ENCODE results near the gene CDC45.

Gene CDC45

GRCh38 chr22:19498866-19499190, 19.1 kb downstream of the CDC45 start:
- Histone ChIP-seq H3K27ac (ENCODE audit: low read depth, low read length) (no peak overlapping the region), H3K27me3 (ENCODE audit: control insufficient read depth, insufficient read depth, low read length) (no peaks in the 10 kb centered on the region), H3K4me1 (ENCODE audit: control insufficient read depth, insufficient read depth, low read length) (no peaks in the 10 kb centered on the region), H3K9me3 (ENCODE audit: control insufficient read depth, insufficient read depth, low read depth, low read length) (no peaks in the 10 kb centered on the region), H3K9ac (ENCODE audit: low read length) (no peak overlapping the region), H3K36me3 (ENCODE audit: control insufficient read depth, insufficient read depth, low read length) (peaks cover 72% of the 10 kb centered on the region), H3K4me3 (ENCODE audit: low read depth, low read length) (no peak overlapping the region)

DNA sequence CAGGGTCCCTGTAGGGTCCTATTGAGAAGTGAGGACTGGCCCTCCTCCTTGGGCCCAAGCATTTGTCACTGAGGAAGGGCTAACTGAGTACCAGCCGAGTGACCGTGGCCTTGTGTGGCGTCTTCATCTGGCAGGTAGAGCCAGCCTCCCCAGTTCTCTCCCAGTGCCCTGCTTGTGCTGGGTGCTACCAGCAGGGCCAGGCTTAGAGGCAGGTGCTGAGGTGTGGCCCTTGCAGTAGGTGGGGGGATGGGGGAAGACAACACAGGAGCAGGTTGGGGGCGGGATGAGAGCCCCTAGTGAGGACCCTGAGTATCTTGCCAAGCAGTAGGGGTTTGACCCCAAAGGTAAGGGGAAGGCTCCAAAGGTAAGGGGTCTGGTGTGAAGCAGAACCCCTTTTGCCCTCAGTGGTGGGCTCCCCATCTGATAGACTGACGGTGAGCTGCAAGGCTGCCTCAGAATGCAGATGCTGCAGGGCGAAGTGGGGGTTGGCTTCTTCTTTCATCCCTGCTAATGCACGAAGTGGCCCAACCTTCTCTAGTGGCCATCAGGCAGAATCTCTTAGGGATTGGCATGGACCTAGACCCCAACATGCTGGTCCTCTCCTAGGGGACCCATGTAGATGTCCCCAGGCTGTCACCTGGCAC, 19.6 kb downstream of the CDC45 start:
- no peak overlapping the region for H3K9ac ChIP-seq (ENCODE audit: low read length)
- H3K27ac ChIP-seq (ENCODE audit: low read depth, low read length), result no peak overlapping the region
- H3K9me3 ChIP-seq (ENCODE audit: control insufficient read depth, insufficient read depth, low read depth, low read length), result no peaks in the 10 kb centered on the region
- H3K36me3 ChIP-seq (ENCODE audit: control insufficient read depth, insufficient read depth, low read length), result peaks cover 67% of the 10 kb centered on the region
- H3K27me3 ChIP-seq (ENCODE audit: control insufficient read depth, insufficient read depth, low read length), result no peaks in the 10 kb centered on the region
- no peak overlapping the region for H3K4me3 ChIP-seq (ENCODE audit: low read depth, low read length)
- no peaks in the 10 kb centered on the region for H3K4me1 ChIP-seq (ENCODE audit: control insufficient read depth, insufficient read depth, low read length)

- Histone ChIP-seq H3K4me3 (ENCODE audit: low read depth, low read length) (no peak overlapping the region), H3K9me3 (ENCODE audit: control insufficient read depth, insufficient read depth, low read depth, low read length) (no peaks in the 10 kb centered on the region), H3K9ac (ENCODE audit: low read length) (no peak overlapping the region), H3K4me1 (ENCODE audit: control insufficient read depth, insufficient read depth, low read length) (no peaks in the 10 kb centered on the region), H3K36me3 (ENCODE audit: control insufficient read depth, insufficient read depth, low read length) (peaks cover 63% of the 10 kb centered on the region), H3K27ac (ENCODE audit: low read depth, low read length) (no peak overlapping the region), H3K27me3 (ENCODE audit: control insufficient read depth, insufficient read depth, low read length) (no peaks in the 10 kb centered on the region)
Observed at GRCh38 chr22:19499880-19500242, 20.1 kb downstream of the CDC45 start.

DNA sequence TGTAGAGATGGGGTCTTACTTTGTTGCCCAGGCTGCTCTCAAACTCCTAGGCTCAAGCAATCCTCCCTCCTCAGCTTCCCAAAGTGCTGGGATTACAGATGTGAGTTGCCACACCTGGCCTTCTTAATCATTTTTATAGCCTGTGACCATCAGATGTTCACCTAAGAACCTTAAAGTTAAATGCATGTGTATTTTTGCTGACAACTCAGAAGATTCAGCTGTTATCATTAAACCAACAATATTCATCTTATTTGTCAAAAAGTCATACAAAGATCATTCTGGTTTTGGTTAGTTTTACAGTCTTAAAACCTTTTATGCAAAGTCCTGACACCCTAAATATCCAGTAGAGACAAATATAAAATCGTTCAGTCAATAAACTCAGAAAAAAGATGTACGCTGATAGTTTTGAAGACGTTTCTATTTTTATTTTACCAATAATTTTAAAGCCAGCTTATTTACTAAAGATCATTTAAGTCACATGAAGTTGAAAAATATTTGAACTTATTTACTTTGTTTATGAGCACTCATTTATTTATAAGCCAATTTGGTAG, 22.3 kb downstream of the CDC45 start:
- Histone ChIP-seq H3K27ac (ENCODE audit: low read depth, low read length) (no peak overlapping the region), H3K4me3 (ENCODE audit: low read depth, low read length) (no peak overlapping the region), H3K36me3 (ENCODE audit: control insufficient read depth, insufficient read depth, low read length) (peaks cover 61% of the 10 kb centered on the region), H3K9ac (ENCODE audit: low read length) (no peak overlapping the region), H3K27me3 (ENCODE audit: control insufficient read depth, insufficient read depth, low read length) (no peaks in the 10 kb centered on the region), H3K9me3 (ENCODE audit: control insufficient read depth, insufficient read depth, low read depth, low read length) (no peaks in the 10 kb centered on the region), H3K4me1 (ENCODE audit: control insufficient read depth, insufficient read depth, low read length) (no peaks in the 10 kb centered on the region)

GRCh38 chr22:19503367-19503766, 23.6 kb downstream of the CDC45 start:
- H3K4me1 ChIP-seq (ENCODE audit: control insufficient read depth, insufficient read depth, low read length), result no peaks in the 10 kb centered on the region
- H3K36me3 ChIP-seq (ENCODE audit: control insufficient read depth, insufficient read depth, low read length), result peaks cover 62% of the 10 kb centered on the region
- no peak overlapping the region for H3K9ac ChIP-seq (ENCODE audit: low read length)
- no peak overlapping the region for H3K27ac ChIP-seq (ENCODE audit: low read depth, low read length)
- H3K9me3 ChIP-seq (ENCODE audit: control insufficient read depth, insufficient read depth, low read depth, low read length), result no peaks in the 10 kb centered on the region
- no peaks in the 10 kb centered on the region for H3K27me3 ChIP-seq (ENCODE audit: control insufficient read depth, insufficient read depth, low read length)
- no peak overlapping the region for H3K4me3 ChIP-seq (ENCODE audit: low read depth, low read length)

- H3K9ac ChIP-seq (ENCODE audit: low read length), result no peak overlapping the region
- H3K4me3 ChIP-seq (ENCODE audit: low read depth, low read length), result no peak overlapping the region
- no peak overlapping the region for H3K27ac ChIP-seq (ENCODE audit: low read depth, low read length)
- peaks cover 61% of the 10 kb centered on the region for H3K36me3 ChIP-seq (ENCODE audit: control insufficient read depth, insufficient read depth, low read length)
- H3K9me3 ChIP-seq (ENCODE audit: control insufficient read depth, insufficient read depth, low read depth, low read length), result no peaks in the 10 kb centered on the region
- H3K27me3 ChIP-seq (ENCODE audit: control insufficient read depth, insufficient read depth, low read length), result no peaks in the 10 kb centered on the region
- H3K4me1 ChIP-seq (ENCODE audit: control insufficient read depth, insufficient read depth, low read length), result no peaks in the 10 kb centered on the region
Observed at GRCh38 chr22:19503869-19504268, 24.1 kb downstream of the CDC45 start.

DNA sequence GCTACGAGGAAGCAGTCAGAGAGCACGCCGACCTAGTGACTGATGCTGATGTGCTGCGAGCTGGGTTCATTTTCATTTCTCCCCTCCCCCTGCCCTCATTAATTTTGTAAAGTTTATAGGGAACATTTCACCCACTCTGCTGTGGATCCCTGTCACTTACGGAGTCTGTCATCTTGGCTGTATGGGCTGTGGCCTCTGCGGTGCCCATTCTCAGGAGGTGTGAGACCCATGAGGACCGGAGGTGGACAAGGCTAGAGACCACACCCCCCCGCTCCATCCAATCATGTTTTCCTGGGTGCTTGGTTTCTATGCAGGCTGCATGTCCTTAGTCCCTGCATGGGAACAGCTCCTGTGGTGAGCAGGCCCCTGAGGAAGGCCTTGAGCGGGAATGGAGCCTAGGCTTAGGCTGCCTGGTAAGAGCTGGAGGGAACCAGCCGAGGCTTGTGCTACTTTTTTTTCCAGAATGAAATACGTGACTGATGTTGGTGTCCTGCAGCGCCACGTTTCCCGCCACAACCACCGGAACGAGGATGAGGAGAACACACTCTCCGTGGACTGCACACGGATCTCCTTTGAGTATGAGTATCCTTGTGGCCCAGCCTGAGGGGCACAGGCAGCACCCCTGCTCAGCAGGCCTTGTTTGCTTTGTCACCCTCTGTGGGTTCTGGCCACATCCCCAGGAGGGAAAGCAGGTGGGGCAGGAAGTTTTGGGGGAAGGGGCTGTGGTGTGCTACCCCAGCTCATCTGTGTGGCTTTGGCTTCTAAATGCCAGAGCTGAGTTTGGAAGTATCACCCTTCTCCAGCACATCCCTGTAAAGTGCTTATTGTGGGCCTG, 25.4 kb downstream of the CDC45 start:
- Histone ChIP-seq H3K27ac (ENCODE audit: low read depth, low read length) (no peak overlapping the region), H3K27me3 (ENCODE audit: control insufficient read depth, insufficient read depth, low read length) (no peaks in the 10 kb centered on the region), H3K9me3 (ENCODE audit: control insufficient read depth, insufficient read depth, low read depth, low read length) (no peaks in the 10 kb centered on the region), H3K4me1 (ENCODE audit: control insufficient read depth, insufficient read depth, low read length) (no peaks in the 10 kb centered on the region), H3K4me3 (ENCODE audit: low read depth, low read length) (no peak overlapping the region), H3K9ac (ENCODE audit: low read length) (no peak overlapping the region), H3K36me3 (ENCODE audit: control insufficient read depth, insufficient read depth, low read length) (peaks cover 61% of the 10 kb centered on the region)

DNA sequence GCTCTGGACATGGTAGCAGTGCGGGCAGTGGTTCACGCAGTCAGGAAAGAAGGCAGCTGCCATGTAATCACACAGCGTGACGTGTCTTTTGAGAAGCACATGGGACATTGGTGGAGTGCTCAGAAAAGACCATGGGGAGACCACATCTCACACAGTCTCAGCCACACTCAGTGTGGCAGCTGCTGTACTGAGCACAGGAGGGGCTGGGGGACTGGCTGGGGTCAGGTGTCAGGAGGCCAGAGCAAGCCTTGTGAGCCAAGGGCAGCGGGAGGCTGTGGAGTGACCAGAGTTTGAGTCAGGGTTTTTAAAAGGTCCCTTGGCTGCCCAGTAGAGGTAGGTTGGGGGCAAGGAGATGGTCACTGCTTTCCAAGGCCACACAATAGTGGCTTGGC, 26.0 kb downstream of the CDC45 start:
- Histone ChIP-seq H3K4me1 (ENCODE audit: control insufficient read depth, insufficient read depth, low read length) (no peaks in the 10 kb centered on the region), H3K27me3 (ENCODE audit: control insufficient read depth, insufficient read depth, low read length) (no peaks in the 10 kb centered on the region), H3K9ac (ENCODE audit: low read length) (no peak overlapping the region), H3K9me3 (ENCODE audit: control insufficient read depth, insufficient read depth, low read depth, low read length) (no peaks in the 10 kb centered on the region), H3K4me3 (ENCODE audit: low read depth, low read length) (no peak overlapping the region), H3K36me3 (ENCODE audit: control insufficient read depth, insufficient read depth, low read length) (peaks cover 61% of the 10 kb centered on the region), H3K27ac (ENCODE audit: low read depth, low read length) (no peak overlapping the region)

- Histone ChIP-seq H3K36me3 (ENCODE audit: control insufficient read depth, insufficient read depth, low read length) (peaks cover 62% of the 10 kb centered on the region), H3K27me3 (ENCODE audit: control insufficient read depth, insufficient read depth, low read length) (no peaks in the 10 kb centered on the region)
Observed at GRCh38 chr22:19506212-19506611, 26.5 kb downstream of the CDC45 start.

DNA sequence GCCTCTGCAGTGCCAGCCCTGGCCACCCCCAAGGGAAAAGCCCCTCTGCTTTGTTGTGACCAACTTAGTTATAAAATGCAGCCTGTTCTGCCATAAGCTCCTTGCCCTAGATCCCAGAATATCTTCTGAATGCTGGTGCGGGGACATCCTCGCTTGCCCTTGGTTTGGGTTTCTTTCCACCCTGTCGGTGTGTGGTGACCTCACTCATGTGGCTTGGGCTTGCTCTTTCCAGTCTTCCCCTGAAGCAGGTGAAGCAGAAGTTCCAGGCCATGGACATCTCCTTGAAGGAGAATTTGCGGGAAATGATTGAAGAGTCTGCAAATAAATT, 27.8 kb downstream of the CDC45 start:
- H3K4me3 ChIP-seq (ENCODE audit: low read depth, low read length), result no peak overlapping the region
- no peaks in the 10 kb centered on the region for H3K9me3 ChIP-seq (ENCODE audit: control insufficient read depth, insufficient read depth, low read depth, low read length)
- H3K4me1 ChIP-seq (ENCODE audit: control insufficient read depth, insufficient read depth, low read length), result no peaks in the 10 kb centered on the region
- peaks cover 70% of the 10 kb centered on the region for H3K36me3 ChIP-seq (ENCODE audit: control insufficient read depth, insufficient read depth, low read length)
- H3K9ac ChIP-seq (ENCODE audit: low read length), result no peak overlapping the region
- no peaks in the 10 kb centered on the region for H3K27me3 ChIP-seq (ENCODE audit: control insufficient read depth, insufficient read depth, low read length)
- no peak overlapping the region for H3K27ac ChIP-seq (ENCODE audit: low read depth, low read length)

More at GRCh38 chr22:19506212-19506611, 26.5 kb downstream of the CDC45 start:
- H3K4me1 ChIP-seq (ENCODE audit: control insufficient read depth, insufficient read depth, low read length), result no peaks in the 10 kb centered on the region
- no peak overlapping the region for H3K27ac ChIP-seq (ENCODE audit: low read depth, low read length)
- no peak overlapping the region for H3K4me3 ChIP-seq (ENCODE audit: low read depth, low read length)
- H3K9ac ChIP-seq (ENCODE audit: low read length), result peak overlapping the region; percentile 23
- no peaks in the 10 kb centered on the region for H3K9me3 ChIP-seq (ENCODE audit: control insufficient read depth, insufficient read depth, low read depth, low read length)

DNA sequence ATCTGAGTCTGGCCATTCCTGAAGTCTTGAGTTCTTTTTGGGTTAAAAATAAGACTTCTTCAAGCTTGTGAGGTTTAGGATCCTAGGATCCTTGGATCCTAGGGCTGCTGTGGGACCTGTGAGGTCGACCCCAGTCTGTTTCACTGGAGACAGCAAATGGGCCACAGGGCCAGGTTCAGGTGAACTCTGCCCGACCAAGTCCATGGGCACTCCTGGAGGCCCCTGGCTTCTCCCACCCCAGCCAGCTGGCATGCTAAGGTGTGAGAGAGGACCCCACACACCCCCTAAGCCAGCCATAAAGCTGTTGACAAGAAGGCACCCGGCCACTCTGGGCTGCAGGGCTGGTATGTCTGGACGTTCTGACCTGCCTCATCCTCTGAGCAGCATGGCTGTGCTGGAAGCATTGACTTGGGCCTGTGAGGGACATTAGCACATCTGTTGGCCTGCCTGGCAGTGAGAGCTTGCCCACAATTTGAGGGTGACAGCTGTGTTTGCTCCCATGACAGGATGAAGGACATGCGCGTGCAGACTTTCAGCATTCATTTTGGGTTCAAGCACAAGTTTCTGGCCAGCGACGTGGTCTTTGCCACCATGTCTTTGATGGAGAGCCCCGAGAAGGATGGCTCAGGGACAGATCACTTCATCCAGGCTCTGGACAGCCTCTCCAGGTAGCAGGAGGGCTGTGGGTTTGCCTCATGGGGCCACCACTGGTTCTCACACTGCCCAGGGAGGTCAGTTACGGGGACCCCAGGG, 28.5 kb downstream of the CDC45 start:
- peaks cover 75% of the 10 kb centered on the region for H3K36me3 ChIP-seq (ENCODE audit: control insufficient read depth, insufficient read depth, low read length)

More for the DNA sequence above, 28.5 kb downstream of the CDC45 start:
- Histone ChIP-seq H3K4me1 (ENCODE audit: control insufficient read depth, insufficient read depth, low read length) (no peaks in the 10 kb centered on the region), H3K27ac (ENCODE audit: low read depth, low read length) (no peak overlapping the region), H3K27me3 (ENCODE audit: control insufficient read depth, insufficient read depth, low read length) (no peaks in the 10 kb centered on the region), H3K9ac (ENCODE audit: low read length) (no peak overlapping the region), H3K9me3 (ENCODE audit: control insufficient read depth, insufficient read depth, low read depth, low read length) (no peaks in the 10 kb centered on the region), H3K4me3 (ENCODE audit: low read depth, low read length) (no peak overlapping the region)

All from HUES6 (cell line).